Measurements from ENCODE around the gene RPL18.
"Not testable (repeated sequence)": the region's sequence is repeated elsewhere in the genome, so short reads cannot be mapped to it uniquely, and the experiment has no call there.

Gene RPL18

GRCh38 chr19:48611872-48612271 lies 7.1 kb downstream of the RPL18 start:
- no peak for DNase-seq

- no peak for DNase-seq
These were observed 9.3 kb downstream of the RPL18 start for GRCh38 chr19:48609571-48610108.

- DNase-seq, result no peak
These were observed 10.1 kb downstream of the RPL18 start for GRCh38 chr19:48608798-48609263.

GRCh38 chr19:48607359-48607755 lies 11.6 kb downstream of the RPL18 start:
- DNase-seq, result no peak

- no peak for DNase-seq
These were observed 12.3 kb downstream of the RPL18 start, which contains the start of gene SPACA4 for GRCh38 chr19:48606463-48607358. TSS of gene SPACA4 (plus strand) at chr19:48606742. CDS start at chr19:48606979, 237 bp downstream.

- no peak for DNase-seq
These were observed 15.1 kb downstream of the RPL18 start for GRCh38 chr19:48603850-48604249.

- no peak for DNase-seq
These were observed 15.5 kb downstream of the RPL18 start for GRCh38 chr19:48603449-48603848.

GRCh38 chr19:48603001-48603400 lies 16.0 kb downstream of the RPL18 start:
- DNase-seq, result no peak

GRCh38 chr19:48600679-48601417 lies 18.1 kb downstream of the RPL18 start:
- no peak for DNase-seq

- no peak for DNase-seq
These were observed 19.8 kb downstream of the RPL18 start for GRCh38 chr19:48598996-48599700.

- no peak for DNase-seq
These were observed 22.1 kb downstream of the RPL18 start for GRCh38 chr19:48596679-48597465.

- no peak for DNase-seq
These were observed 22.7 kb downstream of the RPL18 start for GRCh38 chr19:48596237-48596636.

- DNase-seq, result no peak
These were observed 23.1 kb downstream of the RPL18 start for GRCh38 chr19:48595833-48596232.

- no peak for DNase-seq
These were observed 23.8 kb downstream of the RPL18 start for GRCh38 chr19:48595171-48595570.

- no peak for DNase-seq
These were observed 28.0 kb downstream of the RPL18 start for GRCh38 chr19:48591021-48591420.

GRCh38 chr19:48588670-48589401 lies 30.1 kb downstream of the RPL18 start:
- DNase-seq, result peak; percentile 89

GRCh38 chr19:48587387-48587786 lies 31.6 kb downstream of the RPL18 start:
- DNase-seq, result no peak

GRCh38 chr19:48582168-48582567 lies 36.8 kb downstream of the RPL18 start:
- DNase-seq, result no peak

GRCh38 chr19:48578891-48579290 lies 40.1 kb downstream of the RPL18 start:
- no peak for DNase-seq

- not testable (repeated sequence) for DNase-seq
These were observed 41.1 kb downstream of the RPL18 start for GRCh38 chr19:48577908-48578307.

- DNase-seq, result no peak
These were observed 42.9 kb downstream of the RPL18 start for GRCh38 chr19:48575931-48576622.
